Measurements from ENCODE around the gene UROS.

UROS gene

GRCh38 chr10:125761961-125762360 lies 61.1 kb downstream of the UROS start:
- no peak for DNase-seq

GRCh38 chr10:125757742-125758141 lies 65.3 kb downstream of the UROS start:
- DNase-seq: no peak

DNA sequence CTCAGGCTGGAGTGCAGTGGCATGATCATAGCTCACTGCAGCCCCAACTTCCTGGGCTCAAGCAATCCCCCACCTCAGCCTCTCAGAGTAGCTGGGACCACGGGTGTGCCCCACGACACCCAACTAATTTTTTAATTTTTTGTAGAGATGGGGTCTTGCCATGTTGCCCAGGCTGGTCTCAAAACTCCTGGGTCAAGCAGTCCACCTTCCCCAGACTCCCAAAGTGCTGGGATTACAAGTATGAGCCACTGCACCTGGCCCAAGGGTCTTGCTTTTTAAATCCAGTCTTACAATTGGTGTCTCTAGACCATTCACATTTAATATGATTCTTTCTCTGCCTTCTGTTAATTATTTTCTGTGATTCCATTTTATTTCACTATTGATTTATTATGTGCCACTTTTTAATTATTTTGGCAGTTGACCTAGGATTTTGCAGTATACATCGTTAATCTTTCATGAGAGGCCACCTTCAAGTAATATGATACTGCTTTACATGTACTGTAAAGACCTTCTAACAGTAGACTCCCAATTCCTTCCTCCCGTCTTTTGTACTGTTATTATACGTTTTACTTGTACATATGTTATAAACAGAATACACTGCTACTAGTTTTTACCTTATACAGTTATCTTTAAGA lies 66.1 kb downstream of the UROS start:
- no peak for DNase-seq

DNA sequence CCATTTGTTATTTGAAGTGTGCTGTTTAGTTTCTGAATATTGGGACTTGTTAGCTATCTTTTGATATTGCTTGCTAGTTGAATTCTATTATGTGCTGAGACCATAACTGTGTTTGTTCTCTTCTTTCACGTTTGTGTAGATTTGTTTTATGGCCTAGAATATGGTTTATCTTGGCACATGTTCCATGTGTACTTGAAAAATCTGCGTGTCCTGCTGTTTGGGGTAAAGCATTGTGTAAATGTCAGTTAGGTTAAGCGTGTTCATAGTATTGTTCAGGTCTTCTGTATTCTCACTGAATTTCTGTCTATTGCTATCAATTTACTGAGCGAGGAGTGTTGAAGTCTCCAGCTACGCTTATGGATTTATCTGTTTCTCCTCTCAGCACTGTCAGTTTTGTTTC lies 66.9 kb downstream of the UROS start:
- DNase-seq: no peak

DNA sequence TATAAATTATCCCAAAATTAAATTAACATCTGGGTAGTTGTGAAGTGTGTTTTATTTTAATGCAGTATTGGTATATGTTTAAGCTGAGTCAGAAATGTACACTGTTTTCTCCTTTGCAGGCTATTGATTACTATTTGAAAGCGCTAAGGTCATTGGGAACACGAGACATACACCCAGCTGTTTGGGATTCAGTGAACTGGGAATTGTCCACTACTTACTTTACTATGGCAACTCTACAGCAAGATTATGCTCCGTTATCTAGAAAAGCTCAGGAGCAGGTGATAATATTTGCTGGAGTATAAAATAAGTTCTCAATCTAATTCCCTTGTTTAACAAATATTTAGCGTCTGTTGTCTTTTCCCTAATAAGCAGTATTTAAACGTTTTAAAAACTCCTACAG lies 75.6 kb downstream of the UROS start:
- no peak for DNase-seq

DNA sequence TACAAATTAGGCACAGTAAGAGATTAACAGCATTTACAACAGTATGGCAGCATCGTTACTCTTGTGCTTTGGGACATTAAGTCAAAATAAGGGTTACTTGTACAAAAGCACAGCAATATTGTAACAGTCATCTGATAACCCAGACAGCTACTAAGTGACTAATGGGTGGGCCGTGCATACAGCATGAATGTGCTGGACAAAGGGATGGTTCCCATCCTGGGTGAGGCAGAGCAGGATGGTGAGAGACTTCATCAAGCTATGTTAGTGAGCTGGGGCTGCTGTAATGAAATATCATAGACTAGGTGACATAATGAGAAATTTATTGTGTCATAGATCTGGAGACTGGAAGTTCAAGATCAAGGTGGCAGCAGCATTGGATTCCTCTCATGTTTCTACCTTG lies 78.1 kb downstream of the UROS start:
- no peak for DNase-seq

DNA sequence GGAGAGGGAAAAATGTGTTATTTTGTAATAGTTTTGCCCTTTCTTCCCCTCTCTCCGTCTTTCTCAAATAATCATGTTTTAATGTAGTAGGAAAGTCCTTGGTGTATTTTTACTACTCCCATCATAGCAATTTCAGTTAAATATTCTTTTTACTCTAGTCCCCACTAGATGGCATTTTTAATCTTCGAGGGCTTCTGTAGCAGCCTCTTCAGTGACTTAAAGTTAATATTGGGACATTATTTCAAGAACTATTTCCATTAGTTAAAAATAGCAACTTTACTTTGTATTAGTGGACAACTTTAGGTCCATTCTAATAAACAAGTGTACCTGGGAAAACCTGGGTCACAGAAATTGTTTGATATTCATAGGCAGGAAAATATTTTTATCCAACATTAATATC lies 80.6 kb downstream of the UROS start:
- DNase-seq: no peak

- no peak for DNase-seq
These were observed 82.9 kb downstream of the UROS start for GRCh38 chr10:125739994-125740679.

Data from activated CD4-positive, alpha-beta T cell treated with anti-CD3 and anti-CD28 coated beads, Interleukin-2, amount 50 U/mL, for 48 hours (primary cell).